GM19372 (cell line): Measurements from ENCODE around the gene PPBP.
"Not testable (repeated sequence)": the region's sequence is repeated elsewhere in the genome, so short reads cannot be mapped to it uniquely, and the experiment has no call there.

Experiments used
- ATAC-seq: cut with Tn5 transposase; IDR thresholded peaks from one replicate; pipeline ENCODE4 v1.9.1; 2021; ENCODE audit warnings: mild to moderate bottlenecking, low read depth, moderate library complexity; ENCODE audit not compliant: unreplicated experiment

Gene PPBP

DNA sequence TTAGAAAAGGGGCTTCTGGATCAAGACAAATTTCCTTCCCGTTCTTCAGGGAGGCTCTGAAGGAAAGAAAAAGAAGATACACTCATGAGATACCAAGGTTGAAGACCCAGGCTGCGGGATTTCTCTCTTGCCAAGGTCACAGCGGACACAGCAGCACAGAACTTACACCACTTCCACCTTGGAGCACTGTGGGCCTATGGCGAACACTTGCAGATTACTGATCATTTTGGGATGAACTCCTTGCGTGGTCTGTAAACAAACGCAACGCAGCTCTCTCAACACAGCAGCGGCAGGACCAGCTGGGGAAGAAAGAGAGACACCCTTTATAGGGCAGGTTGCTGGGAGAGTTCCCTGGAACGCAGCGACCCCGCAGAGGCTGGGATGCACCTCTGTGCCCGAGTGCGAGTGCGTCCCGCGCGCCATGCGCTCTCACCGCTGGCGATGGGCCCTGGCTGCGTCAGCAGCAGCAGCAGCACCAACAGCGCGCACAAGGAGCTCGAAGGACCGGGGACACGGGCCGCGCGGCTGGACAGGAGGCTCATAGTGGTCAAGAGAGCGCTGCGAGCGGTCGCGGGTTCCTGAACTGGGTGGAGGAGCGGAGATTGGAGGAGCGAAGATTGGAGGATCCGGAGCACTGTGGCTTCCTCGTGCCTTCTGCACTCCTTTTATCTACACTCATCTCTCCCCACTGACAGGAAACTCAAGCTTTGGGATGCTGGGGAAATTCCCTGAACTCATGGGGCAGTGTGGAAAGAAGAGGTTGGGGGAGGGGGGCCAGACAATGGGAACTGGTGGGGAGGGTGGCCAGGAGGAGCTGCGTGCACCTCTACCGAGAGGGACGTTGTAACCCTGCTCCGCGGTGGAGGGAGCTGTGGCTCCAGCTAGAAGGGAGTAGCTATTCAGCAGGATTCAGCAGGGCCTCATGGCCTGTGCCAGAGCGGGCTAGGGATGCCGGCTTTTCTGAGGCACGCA is 10.3 kb upstream of the PPBP start, which contains the start of gene CXCL5:
TSS of gene CXCL5 (minus strand) at position 638 of the 972 bp plus-strand sequence. CDS start at position 542, 96 bp downstream.
- no peak for ATAC-seq

DNA sequence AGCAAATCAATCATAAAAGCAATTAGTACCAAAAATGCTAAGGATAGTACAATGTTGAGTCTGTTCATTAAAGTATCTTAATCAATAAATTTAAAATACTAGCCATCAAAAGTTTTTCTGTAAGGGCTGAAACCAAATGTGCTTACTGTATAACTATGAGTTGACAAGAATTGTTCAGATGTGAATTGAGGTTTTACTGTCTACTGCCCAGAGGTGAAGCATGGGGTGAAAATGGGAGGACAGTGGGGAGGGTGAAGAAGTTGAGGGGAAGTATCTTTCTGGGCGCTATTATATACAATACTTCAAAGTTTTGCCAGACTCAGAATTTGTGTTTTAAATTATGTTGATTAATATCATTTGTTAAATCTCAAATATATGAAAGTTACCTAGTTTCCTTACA is 4.1 kb upstream of the PPBP start:
- ATAC-seq = no peak

DNA sequence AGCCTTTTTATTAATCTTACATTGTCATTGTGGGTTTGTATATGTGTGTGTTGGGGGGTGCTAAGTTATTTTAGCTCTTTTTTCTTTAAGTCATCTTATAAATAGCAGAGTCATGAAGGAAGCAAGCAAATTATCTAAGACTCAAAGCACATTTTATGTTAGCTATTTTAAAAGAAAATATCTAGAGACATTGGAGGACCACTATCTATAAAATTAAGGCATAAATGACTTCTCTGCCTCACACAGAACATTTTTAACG is 3.7 kb upstream of the PPBP start:
- no peak for ATAC-seq

DNA sequence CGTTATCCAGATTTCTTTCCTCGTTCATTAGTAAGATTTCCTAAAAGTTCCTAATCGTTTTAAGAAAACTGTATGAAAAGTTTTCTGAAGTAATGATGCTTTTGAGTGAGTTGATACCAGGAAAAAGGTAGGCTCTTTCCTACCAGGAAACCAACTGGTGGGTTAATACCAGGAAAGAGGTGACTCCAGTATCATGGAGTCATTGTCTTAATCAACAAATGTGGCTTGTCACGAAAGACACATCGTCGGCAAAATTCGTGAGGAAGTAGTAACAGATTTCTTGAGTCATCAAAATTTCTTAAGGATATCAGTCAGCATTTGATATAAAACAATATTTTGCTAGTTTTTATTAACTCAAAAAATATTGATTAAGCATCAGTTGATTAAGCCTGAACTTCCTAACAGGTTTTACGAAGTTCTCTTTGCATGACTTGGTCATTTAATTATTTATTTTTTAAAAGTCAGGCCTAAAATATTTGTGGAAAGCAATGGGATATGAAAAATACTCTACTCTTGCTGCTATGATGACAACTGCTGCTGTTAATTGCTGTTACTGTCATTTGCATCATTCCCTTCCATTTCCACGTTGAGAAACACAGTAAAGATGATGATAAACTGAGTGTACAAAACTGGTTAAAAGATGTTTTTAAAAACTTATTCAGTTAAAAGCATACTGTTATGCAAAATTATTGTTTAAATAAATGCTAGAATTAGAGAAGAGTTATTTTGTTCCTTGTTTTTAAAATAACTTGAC is 3.2 kb upstream of the PPBP start:
- ATAC-seq = no peak

DNA sequence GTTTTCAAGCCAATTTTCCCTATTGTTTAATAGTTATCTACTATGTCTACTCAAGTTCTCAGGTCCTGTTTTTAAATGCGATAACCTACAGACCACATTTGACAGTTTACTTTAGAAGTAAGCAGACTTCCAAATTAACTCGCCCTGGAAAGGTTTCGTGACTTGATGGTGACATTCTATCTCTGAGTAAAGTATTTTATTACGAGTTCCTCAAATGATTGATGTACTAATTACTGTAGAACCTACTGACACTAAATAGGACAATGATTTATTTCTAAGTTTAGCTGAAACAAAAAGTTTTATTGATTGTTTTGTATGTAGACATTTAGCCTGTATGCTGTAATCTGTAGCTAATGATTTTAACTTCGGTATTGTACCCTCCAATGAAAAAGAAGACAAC is 1.9 kb upstream of the PPBP start:
- no peak for ATAC-seq

DNA sequence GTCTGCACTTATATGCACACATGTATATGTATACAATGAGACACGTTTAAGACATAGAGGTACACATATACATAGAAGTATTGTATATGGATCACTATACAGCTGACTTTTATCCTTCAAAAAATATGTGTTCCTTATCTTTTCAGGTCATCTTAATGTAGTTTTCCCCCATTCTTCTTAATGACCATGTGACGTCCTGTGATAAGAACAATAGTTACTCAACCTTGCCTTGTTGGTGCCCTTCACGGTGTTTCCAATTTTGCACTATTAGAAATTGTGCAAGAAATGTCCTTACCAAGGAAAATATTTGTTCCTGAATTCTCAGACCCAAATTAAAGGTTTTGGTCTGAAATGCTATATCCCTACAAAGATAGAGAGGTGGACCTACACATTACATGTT is 1.0 kb upstream of the PPBP start:
- ATAC-seq = no peak

DNA sequence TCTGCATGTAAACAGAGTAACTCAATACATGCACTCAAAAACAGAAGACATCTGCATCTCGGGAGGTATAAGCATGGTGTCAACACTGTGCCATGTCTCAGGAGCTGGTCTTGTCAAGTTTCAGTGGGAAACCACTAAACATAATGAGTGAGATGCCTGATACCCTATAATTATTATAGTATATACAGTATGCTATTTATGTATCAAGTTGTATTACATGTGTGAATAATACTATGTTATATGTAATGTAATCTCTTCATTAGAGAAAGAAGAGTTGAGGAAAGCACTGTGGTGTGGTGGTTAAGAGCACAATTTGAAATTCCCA is 2.5 kb downstream of the PPBP start:
- no peak for ATAC-seq

DNA sequence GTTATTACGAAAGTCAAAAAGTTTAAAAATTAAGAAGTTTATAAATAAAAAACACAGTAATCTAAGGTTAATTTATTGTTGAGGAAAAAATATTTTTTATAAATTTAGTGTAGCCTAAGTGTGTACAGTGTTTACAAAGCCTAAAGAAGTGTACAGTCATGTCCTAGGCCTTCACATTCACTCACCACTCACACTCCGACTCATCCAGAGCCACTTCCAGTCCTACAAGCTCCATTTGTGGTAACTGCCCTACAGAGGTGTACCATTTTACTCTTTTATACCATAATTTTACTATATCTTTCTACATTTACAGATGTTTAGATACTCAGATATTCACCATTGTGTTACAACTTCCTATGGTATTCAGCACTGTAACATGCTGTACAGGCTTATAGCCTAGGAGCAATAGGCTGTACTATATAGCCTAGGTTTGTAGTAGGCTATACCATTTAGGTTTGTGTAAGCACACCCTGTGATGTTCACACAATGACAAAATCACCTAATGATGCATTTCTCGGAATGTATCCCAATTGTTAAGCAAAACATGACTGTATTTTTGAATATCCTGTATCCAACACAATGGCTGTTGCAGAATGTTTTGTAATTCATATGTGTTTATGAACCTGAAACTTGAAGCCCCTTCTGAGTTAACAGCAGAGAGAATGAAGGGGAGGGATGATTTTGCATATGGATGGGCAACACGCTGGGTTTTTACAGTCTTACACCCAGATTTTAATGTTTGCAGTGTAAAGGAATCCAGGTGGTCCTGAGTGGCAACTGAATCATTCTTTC is 3.1 kb downstream of the PPBP start:
- no peak for ATAC-seq

DNA sequence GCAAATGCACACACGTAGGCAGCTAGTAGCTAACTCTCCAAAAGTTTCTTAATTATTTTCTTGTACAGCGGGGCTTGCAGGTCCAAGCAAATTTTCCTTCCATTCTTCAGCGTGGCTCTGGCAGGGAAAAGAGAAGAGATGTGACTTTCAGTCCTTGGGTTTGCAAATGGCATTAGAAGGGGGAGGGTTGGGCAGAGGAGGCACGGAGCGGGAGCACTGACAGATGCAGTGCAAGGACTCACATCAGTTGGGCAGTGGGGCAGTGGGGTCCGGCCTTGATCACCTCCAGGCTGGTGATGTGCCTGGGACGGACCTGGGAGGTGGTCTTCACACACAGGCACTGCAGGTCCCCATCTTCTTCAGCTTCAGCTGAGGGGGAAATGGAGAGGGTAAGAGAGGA is 6.8 kb downstream of the PPBP start:
- ATAC-seq = not testable (repeated sequence)

DNA sequence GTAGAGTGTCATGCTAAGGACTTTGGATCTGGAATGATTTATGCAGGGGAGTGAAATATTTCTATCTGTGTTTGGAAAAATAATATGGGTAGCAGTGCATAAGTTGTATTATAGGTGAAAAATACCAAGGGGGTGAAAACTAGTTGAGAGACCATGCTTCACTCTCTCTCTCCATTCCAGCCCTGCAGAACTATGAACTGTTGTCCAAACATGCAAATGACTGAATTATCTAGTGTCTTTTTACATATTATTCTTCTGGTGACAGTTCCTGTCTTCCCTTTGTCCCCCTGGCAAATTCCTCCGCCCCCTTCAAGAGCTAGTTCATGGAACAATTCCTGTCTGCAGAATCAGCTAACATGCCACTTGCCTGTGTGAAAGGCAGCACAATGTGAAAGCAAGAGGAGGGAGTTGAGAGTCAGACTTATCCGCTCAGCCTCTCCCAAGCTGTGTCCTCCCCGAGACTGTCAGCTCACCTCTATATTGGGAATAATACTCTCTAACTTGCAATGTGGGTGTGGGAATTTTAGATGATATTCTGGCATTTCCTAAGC is 8.5 kb downstream of the PPBP start:
- no peak for ATAC-seq

DNA sequence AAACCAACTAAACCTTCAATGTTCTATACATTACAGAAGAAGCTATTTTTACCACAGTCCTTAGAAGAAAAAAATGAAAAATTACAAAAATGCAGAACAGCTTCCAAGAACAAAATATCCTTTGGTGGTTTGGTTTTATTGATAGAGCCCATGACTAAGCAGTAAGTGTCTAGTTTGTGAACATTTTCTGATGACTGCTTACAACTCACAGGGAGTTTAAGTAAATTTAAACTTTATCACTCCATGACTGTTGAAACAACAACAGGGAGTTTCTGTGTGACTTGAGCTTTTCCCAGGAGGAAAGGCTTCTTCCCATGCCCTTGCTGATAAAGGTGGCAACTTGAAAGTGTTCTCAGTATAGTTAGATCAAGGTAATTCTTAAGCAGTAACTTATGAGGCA is 9.1 kb downstream of the PPBP start:
- no peak for ATAC-seq

DNA sequence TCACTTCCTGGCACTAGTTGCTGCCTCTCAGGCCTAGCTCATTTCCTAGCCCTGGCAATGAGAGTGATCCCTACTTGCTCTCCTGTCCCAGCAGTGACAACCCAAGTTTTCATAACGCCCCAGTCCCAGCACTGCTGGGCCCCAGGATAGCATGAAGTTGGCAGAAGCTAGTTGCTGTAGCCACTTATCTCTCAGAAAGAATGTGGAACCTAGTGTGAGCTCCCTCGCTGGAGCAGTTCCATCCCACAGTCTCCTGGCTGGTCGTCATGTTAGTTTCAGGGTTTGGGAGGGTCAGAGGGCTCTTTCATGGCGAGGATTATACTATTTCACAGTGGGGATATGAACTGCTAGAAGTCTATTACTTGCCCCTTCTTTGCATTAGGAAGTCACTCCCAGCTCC is 11.3 kb downstream of the PPBP start:
- no peak for ATAC-seq

DNA sequence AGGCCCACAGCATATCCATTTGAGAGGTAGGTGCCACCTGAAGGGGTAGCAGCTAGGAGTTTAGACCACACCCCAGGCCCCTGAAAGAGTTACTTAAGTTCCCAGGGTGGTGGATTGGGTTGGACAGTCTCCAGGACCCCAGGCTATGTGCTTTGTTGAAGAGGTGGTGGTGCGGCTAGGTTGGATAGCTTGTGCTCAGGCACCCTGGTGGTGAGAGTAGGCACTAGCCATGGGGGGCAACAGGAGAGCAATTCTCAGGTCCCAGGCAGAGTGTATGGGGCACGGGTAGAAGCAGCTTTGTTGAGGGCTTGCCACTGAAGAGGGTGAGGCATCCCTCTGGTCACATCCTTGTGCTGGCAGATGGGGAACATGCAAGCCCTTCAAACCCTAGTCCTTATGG is 11.8 kb downstream of the PPBP start:
- no peak for ATAC-seq

DNA sequence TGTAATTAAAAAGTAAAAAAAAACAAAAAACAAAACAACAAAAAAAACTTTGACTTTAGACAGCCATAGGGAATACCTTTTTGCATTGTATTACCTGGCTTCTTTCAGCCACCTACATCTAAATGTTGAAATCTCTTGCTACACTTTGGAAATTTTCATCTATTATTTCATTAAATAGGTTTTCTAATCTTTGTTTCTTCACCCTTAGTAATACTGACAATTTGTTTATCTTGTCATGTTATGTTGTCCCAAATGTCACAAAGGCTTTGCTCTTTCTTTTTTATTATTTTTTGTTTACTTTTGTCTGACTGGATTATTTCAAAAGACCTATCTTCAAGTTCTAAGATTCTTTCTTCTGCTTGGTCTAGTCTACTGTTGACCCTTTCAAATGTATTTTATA is 13.6 kb downstream of the PPBP start:
- ATAC-seq = no peak

DNA sequence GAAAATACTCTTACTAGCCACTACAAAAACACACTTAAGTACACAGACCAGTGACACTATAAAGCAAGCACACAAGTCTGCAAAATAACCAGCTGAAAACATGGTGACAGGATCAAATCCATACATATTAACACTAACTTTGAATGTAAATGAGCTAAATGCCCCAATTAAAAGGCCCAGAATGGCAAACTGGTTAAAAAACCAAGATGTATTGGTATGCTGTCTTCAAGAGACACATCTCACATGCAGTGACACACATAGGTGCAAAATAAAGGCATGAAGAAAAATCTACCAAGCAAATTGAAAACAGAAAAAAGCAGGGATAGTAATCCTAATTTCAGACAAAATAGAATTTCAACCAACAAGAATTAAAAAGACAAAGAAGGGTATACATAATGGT is 17.0 kb downstream of the PPBP start:
- ATAC-seq = no peak

DNA sequence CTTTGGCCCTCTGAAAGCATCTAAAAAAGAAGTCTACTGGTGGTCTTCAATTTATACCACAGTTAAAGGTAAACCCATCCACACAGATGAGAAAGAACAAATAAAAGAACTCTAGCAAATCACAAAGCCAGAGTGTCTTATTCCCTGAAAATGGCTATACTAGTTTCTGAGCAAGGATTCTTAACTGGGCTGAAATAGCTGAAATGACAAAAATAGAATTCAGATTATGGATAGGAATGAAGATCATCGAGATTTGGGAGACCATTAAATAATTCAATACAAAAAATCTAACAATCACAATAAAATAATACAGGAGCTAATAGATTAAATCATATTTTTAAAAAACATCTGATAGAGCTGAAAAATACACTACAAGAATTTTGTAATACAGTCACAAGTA is 18.0 kb downstream of the PPBP start:
- no peak for ATAC-seq

DNA sequence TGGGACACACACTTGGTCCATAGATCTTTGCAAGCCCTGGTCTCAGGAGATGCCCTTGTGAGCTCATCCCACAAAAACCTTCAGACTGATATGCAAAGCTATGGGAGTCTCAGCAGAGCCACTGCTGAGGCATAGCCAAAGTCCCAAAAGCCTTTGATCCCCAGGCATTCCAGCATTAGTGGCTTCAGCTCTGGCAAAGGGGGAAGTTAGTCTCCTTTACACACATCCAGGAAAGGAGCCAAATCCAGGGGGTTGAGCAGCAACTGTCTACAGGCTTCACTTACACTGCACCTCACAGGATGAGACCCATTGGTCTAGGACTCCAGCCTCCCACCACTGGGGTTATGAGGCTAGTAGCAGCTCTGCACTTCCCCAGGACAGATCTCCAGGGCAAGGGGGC is 20.1 kb downstream of the PPBP start:
- ATAC-seq = no peak

DNA sequence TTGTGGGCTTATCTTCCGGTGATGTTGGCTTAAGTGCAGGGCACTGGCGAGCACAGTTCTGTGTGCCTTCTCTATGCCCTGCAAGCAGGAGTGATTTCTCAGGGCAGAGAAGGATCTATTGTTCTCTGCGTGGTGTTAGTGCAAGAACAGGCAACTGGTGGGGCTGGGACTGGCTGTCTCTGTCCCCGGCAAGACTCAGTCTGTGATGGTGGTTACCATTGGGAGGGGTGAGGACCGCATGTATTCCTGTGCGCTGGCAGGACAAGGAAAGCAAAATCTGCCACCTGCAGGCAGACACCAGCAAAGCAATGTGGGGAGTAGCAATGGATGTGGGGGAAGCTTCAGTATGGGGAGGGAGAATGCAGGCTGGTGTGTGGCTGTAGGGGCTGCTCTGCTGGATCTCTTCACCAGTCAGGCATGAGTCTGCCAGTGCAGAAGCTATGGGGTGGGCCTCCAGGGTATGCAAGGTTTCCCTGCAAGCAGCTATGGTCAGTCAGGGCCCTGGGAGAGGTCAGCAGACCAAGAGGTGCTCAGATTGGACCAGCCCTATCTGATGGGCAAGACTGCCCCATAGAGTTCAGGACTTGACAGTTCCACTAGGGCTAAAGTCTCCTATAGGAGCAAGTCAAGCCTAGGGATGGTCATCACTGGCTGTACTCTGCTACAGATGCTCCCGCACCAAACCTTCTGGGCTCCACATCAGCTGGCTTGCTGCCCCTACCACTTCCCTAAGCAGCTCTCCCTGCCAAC is 23.0 kb downstream of the PPBP start:
- no peak for ATAC-seq

DNA sequence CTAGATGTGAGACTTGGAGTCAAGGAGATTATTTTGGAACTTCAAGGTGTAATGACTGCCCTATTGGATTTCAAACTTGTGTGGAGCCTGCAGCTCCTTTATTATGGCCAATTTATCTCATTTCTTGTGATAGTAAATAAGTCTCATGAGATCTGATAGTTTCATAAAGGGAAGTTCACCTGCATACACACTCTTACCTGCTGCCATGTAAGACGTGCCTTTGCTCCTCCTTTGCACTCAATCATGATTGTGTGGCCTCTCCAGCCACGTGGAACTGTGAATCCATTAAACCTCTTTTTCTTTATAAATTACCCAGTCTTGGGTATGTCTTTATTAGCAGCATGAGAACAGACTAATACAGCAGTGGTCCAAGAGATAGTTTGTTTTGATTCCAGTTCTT is 25.3 kb downstream of the PPBP start:
- ATAC-seq = no peak

DNA sequence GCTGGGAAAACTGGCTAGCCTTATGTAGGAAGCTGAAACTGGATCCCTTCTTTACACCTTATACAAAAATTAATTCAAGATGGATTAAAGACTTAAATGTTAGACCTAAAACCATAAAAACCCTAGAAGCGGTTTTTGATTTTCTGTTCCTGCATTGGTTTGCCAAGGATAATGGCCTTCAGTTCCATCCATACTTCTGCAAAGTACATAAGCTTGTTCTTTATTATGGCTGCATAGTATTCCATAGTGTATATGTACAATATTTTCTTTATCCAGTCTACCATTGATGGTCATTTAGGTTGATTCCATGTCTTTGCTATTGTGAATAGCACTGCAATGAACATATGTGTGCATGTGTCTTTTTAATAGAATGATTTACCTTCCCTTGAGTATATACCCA is 28.9 kb downstream of the PPBP start:
- ATAC-seq = not testable (repeated sequence)
